ENCODE results near the gene SIGLEC11.

GRCh38 chr19:49999371-50000010 is 38.5 kb upstream of the SIGLEC11 start:
- TF ChIP-seq CTCF (conservative IDR thresholded peaks at IDR 0.05; ENCODE audit: low read length) (no peak), EZH2phosphoT487 (IDR thresholded peaks at IDR 0.05; ENCODE audit: borderline replicate concordance, low read depth, low read length) (no peak)

Data from OCI-LY7 (cell line).